NCI-H146 treated with DMSO at 0.1 percent for 48 hours (cell line): ENCODE measurements around the gene CBR3.
"Not testable (repeated sequence)": the region's sequence is repeated elsewhere in the genome, so short reads cannot be mapped to it uniquely, and the experiment has no call there.

Source experiments
- DNase-seq: peaks from one replicate; lab custom pipeline; 2025; ENCODE audit not compliant: unreplicated experiment; lab: John Stamatoyannopoulos, UW

The CBR3 gene

GRCh38 chr21:36117286-36117741 is 17.6 kb upstream of the CBR3 start:
- DNase-seq, result no peak

DNA sequence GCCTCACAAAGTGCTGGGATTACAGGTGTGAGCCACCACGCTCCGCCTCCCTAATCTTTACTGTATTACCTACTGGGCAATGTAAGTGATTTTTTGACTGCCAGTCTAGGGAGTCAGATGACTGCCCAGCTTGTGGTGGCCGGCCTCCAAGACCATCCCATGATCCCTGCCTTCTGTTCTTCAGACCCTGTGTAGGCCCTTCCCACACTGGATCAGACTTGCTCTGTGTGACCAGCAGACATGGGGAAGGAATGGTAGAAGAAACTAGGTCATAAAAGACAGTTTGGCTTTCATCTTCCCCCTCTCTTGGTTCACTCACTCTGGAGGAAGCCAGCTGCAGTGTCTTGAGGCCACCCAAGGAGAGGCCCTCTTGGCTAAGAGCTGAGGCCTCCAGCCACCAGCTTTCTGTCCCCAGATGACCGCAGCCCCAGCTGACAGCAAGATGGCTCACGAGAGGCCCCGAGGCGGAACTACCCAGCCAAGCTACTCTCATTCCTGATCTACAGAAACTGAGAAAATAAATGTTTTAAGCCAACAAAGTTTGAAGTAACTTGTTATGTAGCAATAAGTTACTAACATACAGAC is 14.5 kb upstream of the CBR3 start:
- no peak for DNase-seq

DNA sequence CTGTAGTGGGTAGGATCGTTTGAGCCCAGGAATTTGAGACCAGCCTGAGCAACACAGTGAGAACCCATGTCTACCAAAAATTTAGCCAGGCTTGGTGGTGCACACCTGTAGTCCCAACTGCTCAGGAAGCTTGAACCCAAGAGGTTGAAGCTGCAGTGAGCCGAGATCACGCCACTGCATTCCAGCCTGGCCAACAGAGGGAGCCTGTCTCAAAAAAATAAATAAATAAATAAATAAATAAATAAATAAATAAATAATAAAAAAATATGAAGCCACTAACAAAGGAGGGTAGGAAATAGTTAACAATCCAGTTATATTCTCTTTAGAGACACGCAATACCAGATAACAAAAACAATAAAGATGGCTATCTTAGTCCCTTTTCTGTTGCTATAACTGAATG is 11.9 kb upstream of the CBR3 start:
- no peak for DNase-seq

DNA sequence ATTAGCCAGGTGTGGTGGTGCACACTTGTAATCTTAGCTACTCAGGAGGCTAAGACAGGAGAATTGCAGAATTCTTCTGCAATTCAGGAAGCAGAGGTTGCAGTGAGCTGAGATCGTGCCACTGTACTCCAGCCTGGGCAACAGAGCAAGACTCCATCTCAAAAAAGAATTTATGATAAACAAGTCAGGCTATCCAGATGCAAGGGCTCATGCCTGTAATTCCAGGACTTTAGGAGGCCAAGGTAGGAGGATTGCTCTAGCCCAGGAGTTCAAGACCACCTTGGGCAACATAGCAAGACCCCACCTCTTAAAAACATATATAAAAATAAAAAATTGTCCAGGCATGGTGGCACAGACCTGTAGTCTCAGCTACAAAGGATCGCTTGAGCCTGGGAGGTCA is 10.5 kb upstream of the CBR3 start:
- DNase-seq, result no peak

DNA sequence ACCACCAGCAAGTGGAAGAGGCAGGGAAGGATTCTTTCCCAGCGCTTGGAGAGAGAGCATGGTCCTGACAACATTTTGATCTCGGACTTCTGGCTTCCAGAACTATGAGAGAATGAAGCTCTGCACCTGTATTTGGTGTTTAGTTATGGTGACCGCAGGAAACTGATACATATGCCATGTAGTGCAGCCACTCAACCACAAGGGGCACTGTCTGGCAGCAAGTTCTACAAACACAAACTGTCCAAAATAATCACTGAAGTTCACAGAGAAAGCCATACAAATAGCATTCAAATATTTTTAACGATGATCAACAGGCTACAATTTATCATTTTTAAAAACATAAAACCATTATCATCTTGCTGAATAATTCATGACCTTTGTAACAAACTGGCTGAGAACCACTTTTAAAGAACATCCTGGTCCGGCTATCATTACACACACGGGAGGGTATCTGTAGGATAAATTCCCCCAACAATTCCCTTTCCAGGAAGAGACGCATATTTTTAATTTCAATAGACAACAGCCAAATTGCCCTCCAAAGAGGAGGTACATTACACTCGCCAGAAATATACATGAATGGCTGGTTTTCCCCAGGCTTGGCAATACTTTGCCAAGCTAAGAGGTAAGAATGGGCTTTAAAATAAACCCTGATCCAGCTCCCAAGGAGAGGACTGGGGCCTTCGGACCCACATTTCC is 9.2 kb upstream of the CBR3 start:
- DNase-seq, result peak; percentile 27

- no peak for DNase-seq
Measured at GRCh38 chr21:36126208-36126565, 8.7 kb upstream of the CBR3 start.

DNA sequence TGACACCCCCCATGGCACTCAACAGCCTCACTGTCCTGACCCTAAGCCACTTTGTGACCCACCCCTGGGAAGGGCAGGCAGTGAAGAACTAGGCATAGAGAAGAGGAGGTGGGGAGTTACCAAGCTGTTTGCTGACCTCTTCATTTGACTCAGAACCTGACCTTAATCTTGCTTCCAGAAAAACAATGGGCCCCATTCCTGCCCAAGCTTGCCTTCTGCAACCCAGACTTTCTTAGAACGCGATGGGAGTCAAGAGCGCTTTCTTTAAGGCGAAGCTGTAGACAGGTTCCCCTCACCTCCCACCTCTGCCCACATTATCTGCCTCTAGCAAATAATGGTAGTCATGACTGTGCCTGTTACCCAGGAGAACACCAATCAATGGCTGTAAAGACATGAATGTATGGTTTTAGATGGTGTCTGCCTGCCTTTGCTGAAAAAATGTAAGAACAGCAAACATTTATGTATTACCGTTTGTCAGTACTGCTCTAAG is 8.2 kb upstream of the CBR3 start:
- DNase-seq, result no peak

DNA sequence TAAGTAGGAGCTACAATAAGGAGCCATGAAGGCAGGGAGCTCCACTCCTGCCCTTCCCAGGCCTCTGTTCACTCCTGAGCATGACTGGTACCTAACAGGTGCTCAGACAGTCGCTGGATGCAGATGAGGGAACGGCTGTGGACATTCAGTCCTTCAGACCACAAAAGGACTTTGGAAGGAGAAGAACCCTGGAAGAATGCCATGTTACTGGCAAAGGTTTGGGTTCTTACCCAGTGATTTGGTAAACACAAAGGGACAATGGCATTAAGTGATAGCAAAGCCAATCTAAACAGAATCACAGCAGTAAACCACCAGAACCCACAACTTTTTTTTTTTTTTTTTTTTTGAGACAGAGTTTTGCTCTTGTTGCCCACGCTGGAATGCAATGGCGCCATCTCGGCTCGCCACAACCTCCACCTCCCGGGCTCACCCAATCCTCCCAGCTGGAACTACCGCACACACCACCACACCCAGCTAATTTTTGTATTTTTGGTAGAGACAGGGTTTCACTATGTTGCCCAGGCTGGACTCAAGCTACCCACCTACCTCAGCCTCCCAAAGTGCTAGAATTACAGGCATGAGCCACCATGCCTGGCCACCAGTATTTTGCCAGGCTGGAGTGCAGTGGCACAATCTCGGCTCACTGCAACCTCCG is 7.5 kb upstream of the CBR3 start:
- no peak for DNase-seq

GRCh38 chr21:36127977-36128376 is 6.9 kb upstream of the CBR3 start:
- DNase-seq, result no peak

DNA sequence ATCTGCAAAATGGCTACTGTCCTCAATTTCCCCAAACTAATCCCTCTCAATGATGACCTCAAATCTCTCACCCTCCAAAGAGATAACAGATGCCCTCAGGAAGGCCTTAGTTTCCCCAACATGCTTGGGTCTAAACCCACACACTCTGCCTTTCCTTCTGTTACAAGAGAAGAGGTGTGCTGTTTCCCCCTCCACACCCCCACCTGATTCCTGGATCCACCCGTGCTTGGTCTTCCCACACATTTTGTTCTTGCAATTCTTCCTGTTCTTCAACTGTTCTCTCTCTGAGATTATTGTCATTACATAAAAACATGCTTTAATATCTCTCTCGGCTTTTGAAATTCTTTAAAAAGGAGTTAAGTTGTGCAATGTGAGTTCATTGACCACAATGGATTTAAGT is 5.7 kb upstream of the CBR3 start:
- DNase-seq, result no peak

GRCh38 chr21:36130414-36130762 is 4.5 kb upstream of the CBR3 start:
- not testable (repeated sequence) for DNase-seq

- DNase-seq, result not testable (repeated sequence)
Measured at GRCh38 chr21:36130839-36131238, 4.0 kb upstream of the CBR3 start.

- no peak for DNase-seq
Measured at GRCh38 chr21:36132696-36133095, 2.2 kb upstream of the CBR3 start.

DNA sequence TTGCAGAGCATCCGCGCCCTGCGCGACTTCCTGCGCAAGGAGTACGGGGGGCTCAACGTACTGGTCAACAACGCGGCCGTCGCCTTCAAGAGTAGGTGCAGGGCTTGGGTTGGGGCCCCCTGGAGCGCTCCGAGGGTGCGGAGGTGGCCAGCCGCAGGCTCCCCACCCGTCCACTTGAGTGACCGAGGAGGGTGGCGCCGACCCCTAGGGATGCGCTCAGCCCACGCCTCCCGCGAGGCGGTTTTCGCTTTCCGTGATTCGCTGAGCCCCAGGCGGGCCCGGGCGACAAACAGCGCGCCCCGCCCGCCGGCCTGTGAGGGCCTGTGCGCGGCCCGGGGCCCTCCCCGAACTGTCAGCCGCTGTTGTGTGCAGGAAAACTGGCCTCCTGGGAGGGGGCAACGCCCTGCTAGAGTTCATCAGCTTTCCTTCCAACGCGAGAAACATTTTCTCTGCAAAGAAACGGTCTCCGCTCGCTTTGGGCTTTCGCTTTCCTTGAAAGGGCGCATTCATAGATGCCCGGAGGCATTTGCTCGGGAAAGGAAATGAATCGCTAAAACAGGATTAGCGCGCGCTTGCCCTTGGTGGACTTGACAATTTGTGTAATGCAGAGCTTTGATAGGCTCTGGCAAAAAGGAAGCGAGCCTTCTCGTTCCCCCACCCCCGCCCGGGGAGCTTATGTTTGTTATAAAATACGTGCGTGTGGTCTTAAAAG is 668 bp downstream of the CBR3 start:
- peak; percentile 32 for DNase-seq

- not testable (repeated sequence) for DNase-seq
Measured at GRCh38 chr21:36139791-36140190, 4.9 kb downstream of the CBR3 start.

GRCh38 chr21:36141513-36141925 is 6.6 kb downstream of the CBR3 start:
- peak; percentile 84 for DNase-seq

- DNase-seq, result not testable (repeated sequence)
Measured at GRCh38 chr21:36144233-36144632, 9.4 kb downstream of the CBR3 start.

DNA sequence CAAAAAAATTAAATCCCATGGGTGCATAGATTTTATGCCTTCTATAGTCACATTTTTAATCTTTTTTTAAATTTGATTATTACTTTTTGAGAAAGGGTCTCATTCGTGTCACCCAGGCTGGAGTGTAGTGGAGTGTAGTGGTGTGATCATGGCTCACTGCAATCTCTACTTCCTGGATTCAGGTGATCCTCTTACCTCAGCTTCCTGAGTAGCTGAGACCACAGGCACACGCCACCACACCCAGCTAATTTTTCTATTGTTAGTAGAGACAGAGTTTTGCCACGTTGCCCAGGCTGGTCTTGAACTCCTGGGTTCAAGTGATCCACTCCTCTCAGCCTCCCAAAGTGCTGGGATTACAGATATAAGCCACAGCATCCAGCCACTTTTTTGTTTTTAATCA is 10.4 kb downstream of the CBR3 start:
- no peak for DNase-seq

DNA sequence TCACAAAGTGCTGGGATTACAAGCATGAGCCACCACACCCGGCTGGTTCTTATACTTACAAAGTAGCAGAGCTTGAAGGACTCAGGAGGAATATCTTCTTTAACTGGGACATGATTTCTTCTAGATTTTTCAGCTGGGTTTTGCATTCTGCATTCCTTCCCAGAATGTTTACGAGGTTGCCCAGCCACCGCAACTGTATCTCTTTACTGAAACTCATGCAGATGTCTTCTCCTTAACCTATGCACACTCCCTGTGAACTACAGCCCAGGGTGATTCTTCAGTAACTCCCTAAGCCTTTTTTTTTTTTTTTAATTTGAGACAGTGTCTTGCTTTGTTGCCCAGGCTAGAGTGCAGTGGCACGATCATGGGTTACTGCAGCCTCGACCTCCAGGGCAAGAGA is 13.0 kb downstream of the CBR3 start:
- DNase-seq, result no peak

GRCh38 chr21:36148886-36149285 is 14.0 kb downstream of the CBR3 start:
- DNase-seq, result no peak

GRCh38 chr21:36149788-36150711 is 15.2 kb downstream of the CBR3 start:
- no peak for DNase-seq
